CD4-positive, alpha-beta T cell (primary cell): ENCODE data around the gene RYR3. TPM values are rescaled to one million over a fixed set of nuclear protein-coding genes. Genes with fewer than 3 reads are reported as not detected.

Experiments
- ATAC-seq: fragments of 200-7000 bp; cut with Tn5 transposase; one replicate; pipeline ENCODE4 v1.10.0; 2022; ENCODE audit warnings: mild to moderate bottlenecking; ENCODE audit not compliant: poor library complexity
- CTCF ChIA-PET: fragments of 350-600 bp; sonication (Branson Sonifier 250); formaldehyde crosslinking; loops from one replicate; lab custom pipeline; 2021; ENCODE audit warnings: antibody characterized with exemption, inconsistent platforms; lab: Charles Lee
- POLR2A ChIA-PET: fragments of 350-600 bp; sonication (Branson Sonifier 250); formaldehyde crosslinking; loops from one replicate; lab custom pipeline; 2021; ENCODE audit warnings: antibody characterized with exemption, inconsistent platforms; lab: Charles Lee
- DNase-seq, 14 experiments: peaks; one replicate each; pipeline ENCODE4 v3.0.0-alpha.2; 2013 to 2020; ENCODE audit warnings: mixed read lengths in 2 of 14
- H3K27ac ChIP-seq, 2 donors: one replicate each; pipeline versions ENCODE4 v1.5.1 to v1.7.0; 2013; ENCODE audit warnings: low read length in 2 of 2, low read depth in 1 of 2, mild to moderate bottlenecking in 1 of 2
- H3K27me3 ChIP-seq, 2 experiments: 1 replicate in 1 of 2; 2 replicates in 1 of 2; pipeline versions ENCODE4 v1.6.1 to v1.7.0; 2013; ENCODE audit warnings: low read length in 2 of 2, control low read depth in 1 of 2, mild to moderate bottlenecking in 1 of 2, moderate library complexity in 1 of 2; ENCODE audit not compliant: insufficient read depth in 2 of 2, control insufficient read depth in 1 of 2
- H3K36me3 ChIP-seq: one replicate; pipeline ENCODE4 v1.6.1; 2013; ENCODE audit warnings: low read length, control low read depth; ENCODE audit not compliant: insufficient read depth
- H3K4me1 ChIP-seq: one replicate; pipeline ENCODE4 v1.6.1; 2013; ENCODE audit warnings: low read length, control low read depth; ENCODE audit not compliant: insufficient read depth
- H3K4me3 ChIP-seq: one replicate; pipeline ENCODE4 v1.5.1; 2013; ENCODE audit warnings: mild to moderate bottlenecking, low read length, moderate library complexity
- H3K9me3 ChIP-seq, 2 experiments: 1 replicate in 1 of 2; 2 replicates in 1 of 2; pipeline versions ENCODE4 v1.6.1 to v1.7.0; 2013; ENCODE audit warnings: low read length in 2 of 2, mild to moderate bottlenecking in 2 of 2, control low read depth in 1 of 2, moderate library complexity in 1 of 2; ENCODE audit not compliant: control insufficient read depth in 1 of 2, insufficient read depth in 1 of 2
- H3K27ac Mint-ChIP-seq: one replicate; pipeline ENCODE4 v1.8.0; 2020; ENCODE audit warnings: mixed read lengths
- H3K27me3 Mint-ChIP-seq: one replicate; pipeline ENCODE4 v1.8.0; 2021; ENCODE audit warnings: mixed read lengths
- H3K36me3 Mint-ChIP-seq: one replicate; pipeline ENCODE4 v1.8.0; 2021; ENCODE audit warnings: low read depth, mixed read lengths
- H3K4me1 Mint-ChIP-seq: one replicate; pipeline ENCODE4 v1.8.0; 2021; ENCODE audit warnings: low read depth, mixed read lengths
- H3K4me3 Mint-ChIP-seq: one replicate; pipeline ENCODE4 v1.8.0; 2020; ENCODE audit warnings: mild to moderate bottlenecking, mixed read lengths
- H3K9me3 Mint-ChIP-seq: one replicate; pipeline ENCODE4 v1.8.0; 2020; ENCODE audit warnings: mixed read lengths
- CTCF ChIP-seq: fragments of 200-600 bp; IDR thresholded peaks from one replicate; pipeline ENCODE4 v1.8.0; 2022; ENCODE audit warnings: antibody characterized with exemption, mild to moderate bottlenecking
- intact Hi-C, 2 experiments: fragments of 100-400 bp; cut with DNase I in 1 of 2; cut with micrococcal nuclease in 1 of 2; formaldehyde crosslinking; loops; one replicate each; pipeline versions ENCODE4 v1.15.1 to v1.9.0; 2023 to 2025; cut with DNase I, micrococcal nuclease
- total RNA-seq, 174 experiments: library from RNA in 2 of 174; stranded (reverse) in 2 of 174; gene quantifications; one replicate each; pipeline ENCODE4 v1.2.3 and lab custom pipeline; 2021 to 2026

The RYR3 gene
- total RNA-seq, 2 experiments from 2014 or later: not detected

GRCh38 chr15:33795070-33795469, 484.3 kb downstream of the RYR3 start:
- H3K27me3 ChIP-seq: peaks cover 0 to 3% of the 10 kb centered on the region in 2 experiments
- Mint-ChIP-seq H3K4me1 (no peaks in the 10 kb centered on the region), H3K36me3 (no peaks in the 10 kb centered on the region), H3K27me3 (peaks cover 6% of the 10 kb centered on the region), H3K4me3 (no peak overlapping the region), H3K27ac (no peak overlapping the region), H3K9me3 (no peaks in the 10 kb centered on the region)
- H3K4me1 ChIP-seq: no peaks in the 10 kb centered on the region
- ChIA-PET POLR2A (no interaction called here), CTCF (no interaction called here)
- H3K4me3 ChIP-seq: no peak overlapping the region
- no peak for DNase-seq
- ATAC-seq: no peak
- no peaks in the 10 kb centered on the region for H3K9me3 ChIP-seq
- TF ChIP-seq CTCF: no peak
- no peaks in the 10 kb centered on the region for H3K36me3 ChIP-seq
- no peak overlapping the region for H3K27ac ChIP-seq
- intact Hi-C loops: no loop called here

- Histone ChIP-seq H3K9me3 (no peaks in the 10 kb centered on the region), H3K4me1 (no peaks in the 10 kb centered on the region), H3K27ac (no peak overlapping the region), H3K36me3 (no peaks in the 10 kb centered on the region), H3K4me3 (no peak overlapping the region), H3K27me3 (peaks cover 0 to 3% of the 10 kb centered on the region in 2 experiments)
- Mint-ChIP-seq H3K4me3 (no peak overlapping the region), H3K4me1 (no peaks in the 10 kb centered on the region), H3K27ac (no peak overlapping the region), H3K27me3 (peaks cover 6% of the 10 kb centered on the region), H3K9me3 (no peaks in the 10 kb centered on the region), H3K36me3 (no peaks in the 10 kb centered on the region)
- TF ChIP-seq CTCF: no peak
- ChIA-PET POLR2A (no interaction called here), CTCF (no interaction called here)
- no peak for ATAC-seq
- intact Hi-C loops: no loop called here
- DNase-seq: no peak
Measured at GRCh38 chr15:33797651-33798050, 486.9 kb downstream of the RYR3 start.

DNA sequence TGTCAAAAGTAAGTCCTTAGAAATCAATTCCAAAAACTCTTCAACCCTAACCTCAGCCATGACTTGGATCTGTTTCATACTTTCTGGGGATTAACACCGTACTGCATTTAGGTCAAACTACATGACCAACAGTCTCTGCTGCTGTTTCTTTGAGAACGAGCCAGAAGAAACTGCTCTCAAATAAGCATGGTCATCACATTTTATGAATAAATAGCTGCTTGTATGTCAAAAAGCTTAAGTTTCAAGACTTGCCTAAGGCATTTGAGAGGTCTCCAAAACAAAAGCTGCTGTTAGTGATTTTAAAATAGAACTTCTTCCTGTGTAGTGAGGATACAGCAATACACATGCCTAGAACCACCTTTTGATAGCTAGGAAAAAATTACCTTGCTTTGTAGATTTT, 491.2 kb downstream of the RYR3 start:
- no peak for DNase-seq
- ChIA-PET CTCF (no interaction called here), POLR2A (no interaction called here)
- Histone ChIP-seq H3K4me3 (no peak overlapping the region), H3K27ac (no peak overlapping the region), H3K27me3 (no peaks in the 10 kb centered on the region), H3K9me3 (no peaks in the 10 kb centered on the region), H3K4me1 (no peaks in the 10 kb centered on the region), H3K36me3 (no peaks in the 10 kb centered on the region)
- H3K4me1 Mint-ChIP-seq: no peaks in the 10 kb centered on the region
- peaks cover 13% of the 10 kb centered on the region for H3K27me3 Mint-ChIP-seq
- H3K4me3 Mint-ChIP-seq: no peak overlapping the region
- peaks cover 3% of the 10 kb centered on the region for H3K9me3 Mint-ChIP-seq
- TF ChIP-seq CTCF: no peak
- ATAC-seq: no peak
- no peak overlapping the region for H3K27ac Mint-ChIP-seq
- intact Hi-C loops: no loop called here
- H3K36me3 Mint-ChIP-seq: no peaks in the 10 kb centered on the region
